K562 (cell line): ENCODE data around the gene CEBPZ. TPM values are rescaled to one million over a fixed set of nuclear protein-coding genes. Genes with fewer than 3 reads are reported as not detected.

Source experiments
- ATAC-seq: fragments of 200-7000 bp; cut with Tn5 transposase; 3 replicates; pipeline ENCODE4 v1.9.1; 2020; ENCODE audit warnings: moderate library complexity
- BruUV-seq: library from RNA; stranded (reverse); fragments of 400-500 nt; replicated peaks from 2 replicates; lab custom pipeline; 2021; lab: Mats Ljungman, UMichigan
- CTCF ChIA-PET: fragments of 300-600 bp; formaldehyde crosslinking; extraction: SDS; loops from one replicate; lab custom pipeline; 2021; ENCODE audit warnings: low intra/inter-chr PET ratio; lab: Yijun Ruan, JAX
- POLR2A ChIA-PET: fragments of 300-600, 350-650 bp; sonication (Branson Sonifier 250); formaldehyde crosslinking; extraction: SDS; loops from one replicate; lab custom pipeline; 2021; ENCODE audit warnings: antibody characterized with exemption, inconsistent platforms; lab: Yijun Ruan, JAX
- DNase-seq, 4 experiments: peaks; one replicate each; pipeline versions ENCODE4 v3.0.0 to v3.0.0-alpha.2; 2011 to 2018; ENCODE audit warnings: low spot score in 3 of 4, mixed read lengths in 3 of 4; ENCODE audit errors: extremely low read depth in 1 of 4
- FAIRE-seq: peaks from 2 replicates; lab custom pipeline; 2011; peaks lifted over from hg19 to GRCh38; lab: Jason Lieb, UNC
- H2AFZ ChIP-seq: 2 replicates; pipeline ENCODE4 v1.6.0; 2011; ENCODE audit warnings: low read depth, low read length, control low read depth, inconsistent platforms
- H3K27ac ChIP-seq: fragments of 200-600 bp; 3 replicates; pipeline ENCODE4 v1.8.0; 2011; ENCODE audit warnings: low read depth, mild to moderate bottlenecking, control low read depth, inconsistent platforms, low read length, moderate library complexity, mixed read lengths; ENCODE audit errors: extremely low read depth
- H3K27me3 ChIP-seq, 2 experiments: fragments of 300-600 bp in 1 of 2; 2 replicates in 1 of 2; 3 replicates in 1 of 2; pipeline versions ENCODE4 v1.6.0 to v1.8.0; 2011; ENCODE audit warnings: inconsistent platforms in 2 of 2, low read length in 2 of 2, mild to moderate bottlenecking in 1 of 2, mixed read lengths in 1 of 2, moderate library complexity in 1 of 2; ENCODE audit not compliant: control insufficient read depth in 2 of 2, insufficient read depth in 2 of 2
- H3K36me3 ChIP-seq: fragments of 300-600 bp; 3 replicates; pipeline ENCODE4 v1.8.0; 2011; ENCODE audit warnings: mild to moderate bottlenecking, low read length, inconsistent platforms; ENCODE audit not compliant: control insufficient read depth, insufficient read depth
- H3K4me1 ChIP-seq, 2 experiments: fragments of 200-600 bp in 1 of 2; replicated peaks in 1 of 2; 2 replicates in 1 of 2; 3 replicates in 1 of 2; pipeline versions ENCODE4 v1.5.1 to v1.8.0; 2011; ENCODE audit warnings: inconsistent platforms in 2 of 2, low read length in 2 of 2, mild to moderate bottlenecking in 1 of 2, mixed read lengths in 1 of 2, moderate library complexity in 1 of 2; ENCODE audit not compliant: control insufficient read depth in 2 of 2, insufficient read depth in 2 of 2
- H3K4me2 ChIP-seq: 2 replicates; pipeline ENCODE4 v1.6.1; 2011; ENCODE audit warnings: low read length, control low read depth, inconsistent platforms, mixed read lengths; ENCODE audit not compliant: insufficient read depth
- H3K4me3 ChIP-seq: fragments of 200-600 bp; sonication (generic), shearing (Covaris generic); 2 replicates; pipeline ENCODE4 v1.5.1; 2016; ENCODE audit warnings: control low read depth, inconsistent platforms
- H3K79me2 ChIP-seq: fragments of 200-600 bp; 3 replicates; pipeline ENCODE4 v1.8.0; 2011; ENCODE audit warnings: low read length, inconsistent platforms; ENCODE audit not compliant: control insufficient read depth, insufficient read depth
- H3K9ac ChIP-seq, 2 experiments: 2 replicates each; pipeline versions ENCODE4 v1.6.0 to v1.6.1; 2011; ENCODE audit warnings: low read depth in 2 of 2, low read length in 2 of 2, control low read depth in 1 of 2, inconsistent platforms in 1 of 2, mild to moderate bottlenecking in 1 of 2, mixed read lengths in 1 of 2; ENCODE audit not compliant: insufficient read depth in 1 of 2
- H3K9me1 ChIP-seq: one replicate; pipeline ENCODE4 v1.6.0; 2011; ENCODE audit warnings: inconsistent platforms, mild to moderate bottlenecking, low read length, moderate library complexity; ENCODE audit not compliant: control insufficient read depth, insufficient read depth
- H3K9me3 ChIP-seq: replicated peaks from 2 replicates; pipeline ENCODE4 v1.5.1; 2011; ENCODE audit warnings: low read depth, low read length, inconsistent platforms; ENCODE audit not compliant: control insufficient read depth, insufficient read depth
- H4K20me1 ChIP-seq: replicated peaks from 2 replicates; pipeline ENCODE4 v1.6.1; 2011; ENCODE audit warnings: low read length, inconsistent platforms, mixed read lengths; ENCODE audit not compliant: control insufficient read depth, insufficient read depth
- ARID2 ChIP-seq: fragments of 450-650 bp; IDR thresholded peaks from 2 replicates; pipeline ENCODE4 v1.6.1; 2017; ENCODE audit warnings: antibody characterized with exemption, mild to moderate bottlenecking
- CREBBP ChIP-seq: IDR thresholded peaks from one replicate; pipeline ENCODE4 v1.6.1; 2012; ENCODE audit warnings: low read depth, mild to moderate bottlenecking, control low read depth, inconsistent platforms, low read length
- CREM ChIP-seq: IDR thresholded peaks from 2 replicates; pipeline ENCODE4 v1.6.1; 2014; ENCODE audit warnings: antibody characterized with exemption, low read depth
- HIVEP1 ChIP-seq: fragments of 250-450 bp; sonication (Bioruptor Pico); IDR thresholded peaks from 2 replicates; pipeline ENCODE4 v1.4.0; 2020; ENCODE audit warnings: mild to moderate bottlenecking
- MBD2 ChIP-seq: sonication (generic); IDR thresholded peaks from 2 replicates; pipeline ENCODE4 v1.6.1; 2016; ENCODE audit warnings: low read depth, borderline replicate concordance
- NR4A1 ChIP-seq, 2 experiments: fragments of 250-450 bp in 1 of 2; fragments of 450-650 bp in 1 of 2; sonication (Bioruptor Pico) in 1 of 2; IDR thresholded peaks; 2 replicates each; pipeline versions ENCODE4 v1.4.0 to v1.6.1; 2016 to 2020; ENCODE audit warnings: mild to moderate bottlenecking in 2 of 2, missing compliant biosample characterization in 1 of 2, missing genetic modification characterization in 1 of 2, moderate library complexity in 1 of 2
- ZNF217 ChIP-seq: sonication (generic); formaldehyde crosslinking; IDR thresholded peaks from 2 replicates; pipeline ENCODE4 v1.8.0; 2022; ENCODE audit warnings: mild to moderate bottlenecking, missing genetic modification reagents
- ZNF232 ChIP-seq: sonication (generic); formaldehyde crosslinking; IDR thresholded peaks from 2 replicates; pipeline ENCODE4 v1.8.0; 2022; ENCODE audit warnings: mild to moderate bottlenecking, missing genetic modification reagents
- WGBS: fragments of 100-300 bp; shearing (Covaris generic); methylation state at CpG from one replicate; pipeline ENCODE4 v1.1.6; 2016; ENCODE audit warnings: low coverage, mixed read lengths; ENCODE audit not compliant: insufficient coverage; ENCODE audit errors: missing lambda C conversion rate; 5-methylcytosine and 5-hydroxymethylcytosine counted together
- in situ Hi-C: fragments of 300-500 bp; cut with MboI; formaldehyde crosslinking; loops from 4 replicates; pipeline ENCODE4 v1.15.0; 2018; ENCODE audit warnings: inconsistent platforms, mixed read lengths
- intact Hi-C: fragments of 100-400 bp; cut with micrococcal nuclease; formaldehyde crosslinking; loops from 2 replicates; pipeline ENCODE4 v1.14.2; 2022
- polyA plus RNA-seq, 8 experiments: library from polyadenylated mRNA; depleted of rRNA in 4 of 8; stranded (reverse) in 5 of 8; unstranded in 3 of 8; fragments of >200 nt; fragmentation: Nextera tagmentation in 2 of 8; fragmentation: Illumina TruSeq in 1 of 8; extraction: Ambion mirVana in 2 of 8; extraction: Trizol in 1 of 8; gene quantifications; 2 replicates each; pipeline versions ENCODE4 v1.2.1 to v1.2.3, GENCODE V29; 2011 to 2014; ENCODE audit warnings: inconsistent platforms in 1 of 8, missing spikeins in 1 of 8
- total RNA-seq, 7 experiments: library from RNA; depleted of rRNA in 6 of 7; stranded (reverse); fragments of >200 nt in 6 of 7; fragmentation: Illumina TruSeq in 2 of 7; extraction: Trizol in 2 of 7; gene quantifications; 2 replicates each; pipeline versions ENCODE4 v1.2.1 to v1.2.3, GENCODE V29; 2011 to 2021; ENCODE audit warnings: low replicate concordance in 1 of 7
- TF ChIP-seq, protein P1 (sequence below), 2 experiments: fragments of 150-350 bp in 1 of 2; IDR thresholded peaks; 2 replicates each; pipeline ENCODE4 v1.6.1; 2012 to 2016; ENCODE audit warnings: low read depth in 2 of 2, low read length in 2 of 2, mild to moderate bottlenecking in 1 of 2, moderate library complexity in 1 of 2
- TF ChIP-seq, protein P2 (sequence below): sonication (generic); formaldehyde crosslinking; IDR thresholded peaks from 2 replicates; pipeline ENCODE4 v1.8.0; 2023; ENCODE audit warnings: mild to moderate bottlenecking, missing genetic modification reagents

Gene CEBPZ
- total and polyA plus RNA-seq, 9 of the 15 experiments (the other 6 are each of a cell fraction or from before 2014, with no cell fraction given), result 49.7 to 160 (median 82.8) TPM

DNA sequence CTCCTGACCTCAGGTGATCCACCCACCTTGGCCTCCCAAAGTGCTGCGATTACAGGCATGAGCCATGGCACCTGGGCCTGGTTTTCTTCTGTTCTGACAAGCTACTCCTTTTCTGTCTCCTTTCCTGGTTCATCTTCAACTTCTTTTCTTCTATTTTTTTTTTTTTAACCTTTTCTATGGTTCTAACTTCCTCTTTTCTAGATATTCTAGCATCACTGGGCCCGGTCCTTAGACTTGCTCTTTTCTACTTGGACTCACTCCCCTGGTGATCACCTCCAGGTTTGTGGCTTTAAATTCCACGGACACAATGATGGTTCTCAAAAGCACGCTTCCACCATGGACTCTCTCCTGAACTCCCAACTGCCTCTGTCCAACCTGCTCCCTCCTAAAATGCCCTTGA, 76.6 kb downstream of the CEBPZ start:
- H3K36me3 ChIP-seq, result no peaks in the 10 kb centered on the region
- in situ Hi-C loops, result loop anchor here (10.0 kb wide), 1 partner anchor 720 kb away; no protein-coding TSS in a partner anchor
- no peaks in the 10 kb centered on the region for H4K20me1 ChIP-seq
- DNase-seq (no peak), FAIRE-seq (no peak), ATAC-seq (no peak)
- peaks cover 7 to 18% of the 10 kb centered on the region in 2 experiments for H3K4me1 ChIP-seq
- H3K9ac ChIP-seq, result no peak overlapping the region
- ChIA-PET CTCF (no interaction called here), POLR2A (no interaction called here)
- 86% methylated on average over 3 of the region's 4 CpGs for WGBS
- intact Hi-C loops, result no loop called here
- TF ChIP-seq ZNF217 (CRISPR knock-in tag) (no peak), HIVEP1 (CRISPR knock-in tag) (no peak), ARID2 (no peak), CREBBP (no peak), MBD2 (no peak), NR4A1 (CRISPR knock-in tag; IDR thresholded peaks at IDR 0.05) (no peak), NR4A1 (tag; IDR thresholded peaks at IDR 0.05) (no peak), ZNF232 (CRISPR knock-in tag) (no peak), CREM (no peak)
- TF ChIP-seq, protein P1, sequence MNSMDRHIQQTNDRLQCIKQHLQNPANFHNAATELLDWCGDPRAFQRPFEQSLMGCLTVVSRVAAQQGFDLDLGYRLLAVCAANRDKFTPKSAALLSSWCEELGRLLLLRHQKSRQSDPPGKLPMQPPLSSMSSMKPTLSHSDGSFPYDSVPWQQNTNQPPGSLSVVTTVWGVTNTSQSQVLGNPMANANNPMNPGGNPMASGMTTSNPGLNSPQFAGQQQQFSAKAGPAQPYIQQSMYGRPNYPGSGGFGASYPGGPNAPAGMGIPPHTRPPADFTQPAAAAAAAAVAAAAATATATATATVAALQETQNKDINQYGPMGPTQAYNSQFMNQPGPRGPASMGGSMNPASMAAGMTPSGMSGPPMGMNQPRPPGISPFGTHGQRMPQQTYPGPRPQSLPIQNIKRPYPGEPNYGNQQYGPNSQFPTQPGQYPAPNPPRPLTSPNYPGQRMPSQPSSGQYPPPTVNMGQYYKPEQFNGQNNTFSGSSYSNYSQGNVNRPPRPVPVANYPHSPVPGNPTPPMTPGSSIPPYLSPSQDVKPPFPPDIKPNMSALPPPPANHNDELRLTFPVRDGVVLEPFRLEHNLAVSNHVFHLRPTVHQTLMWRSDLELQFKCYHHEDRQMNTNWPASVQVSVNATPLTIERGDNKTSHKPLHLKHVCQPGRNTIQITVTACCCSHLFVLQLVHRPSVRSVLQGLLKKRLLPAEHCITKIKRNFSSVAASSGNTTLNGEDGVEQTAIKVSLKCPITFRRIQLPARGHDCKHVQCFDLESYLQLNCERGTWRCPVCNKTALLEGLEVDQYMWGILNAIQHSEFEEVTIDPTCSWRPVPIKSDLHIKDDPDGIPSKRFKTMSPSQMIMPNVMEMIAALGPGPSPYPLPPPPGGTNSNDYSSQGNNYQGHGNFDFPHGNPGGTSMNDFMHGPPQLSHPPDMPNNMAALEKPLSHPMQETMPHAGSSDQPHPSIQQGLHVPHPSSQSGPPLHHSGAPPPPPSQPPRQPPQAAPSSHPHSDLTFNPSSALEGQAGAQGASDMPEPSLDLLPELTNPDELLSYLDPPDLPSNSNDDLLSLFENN (IDR thresholded peaks at IDR 0.05; ENCODE audit: low read depth in 2 of 2, low read length in 2 of 2), result no peak
- TF ChIP-seq, protein P2, sequence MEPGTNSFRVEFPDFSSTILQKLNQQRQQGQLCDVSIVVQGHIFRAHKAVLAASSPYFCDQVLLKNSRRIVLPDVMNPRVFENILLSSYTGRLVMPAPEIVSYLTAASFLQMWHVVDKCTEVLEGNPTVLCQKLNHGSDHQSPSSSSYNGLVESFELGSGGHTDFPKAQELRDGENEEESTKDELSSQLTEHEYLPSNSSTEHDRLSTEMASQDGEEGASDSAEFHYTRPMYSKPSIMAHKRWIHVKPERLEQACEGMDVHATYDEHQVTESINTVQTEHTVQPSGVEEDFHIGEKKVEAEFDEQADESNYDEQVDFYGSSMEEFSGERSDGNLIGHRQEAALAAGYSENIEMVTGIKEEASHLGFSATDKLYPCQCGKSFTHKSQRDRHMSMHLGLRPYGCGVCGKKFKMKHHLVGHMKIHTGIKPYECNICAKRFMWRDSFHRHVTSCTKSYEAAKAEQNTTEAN (CRISPR knock-in tag), result no peak
- no peak overlapping the region for H3K4me3 ChIP-seq
- no peaks in the 10 kb centered on the region for H3K9me1 ChIP-seq
- no peak overlapping the region for H2AFZ ChIP-seq
- no peaks in the 10 kb centered on the region for H3K9me3 ChIP-seq
- H3K27me3 ChIP-seq, result no peaks in the 10 kb centered on the region
- no peak overlapping the region for H3K4me2 ChIP-seq
- H3K27ac ChIP-seq, result no peak overlapping the region
- BruUV-seq, result no TSS peak
- peaks cover 26% of the 10 kb centered on the region for H3K79me2 ChIP-seq
